Renal cortex interstitium (tissue), 15 donors: ENCODE measurements around the gene TMEM132D. TPM values are rescaled to one million over a fixed set of nuclear protein-coding genes. Genes with fewer than 3 reads are reported as not detected.
A peak's percentile ranks its signal among the peaks of the same experiment; 100 is the strongest.
"Not testable (repeated sequence)": the region's sequence is repeated elsewhere in the genome, so short reads cannot be mapped to it uniquely, and the experiment has no call there.

Experiments
- DNase-seq, 11 donors: peaks; one replicate each; pipeline ENCODE4 v3.0.0-alpha.2; 2013; ENCODE audit warnings: low read depth in 9 of 11, low spot score in 4 of 11; ENCODE audit errors: extremely low read depth in 1 of 11
- long read RNA-seq, 16 experiments: transcript quantifications; one replicate each; lab custom pipeline, GENCODE V29; 2026
- polyA plus RNA-seq, 3 donors: library from polyadenylated mRNA; unstranded; fragments of 120-200 nt; gene quantifications; one replicate each; pipeline ENCODE4 v1.2.1, GENCODE V29; 2013; ENCODE audit not compliant: insufficient read length in 3 of 3

Gene TMEM132D
- 1 to 10 TPM; 1.7 to 2.1 (median 1.8) TPM for polyA plus RNA-seq
- long read RNA-seq, donor 1: 0 reads
- long read RNA-seq, donor 2: 0 reads
- long read RNA-seq, donor 3: 0 reads
- long read RNA-seq, donor 4: 0 reads
- long read RNA-seq, donor 5: 0 reads
- long read RNA-seq, donor 6: 0 reads
- long read RNA-seq, donor 7: 0 reads
- long read RNA-seq, donor 8: 0 reads
- long read RNA-seq, donor 9: 0 reads
- long read RNA-seq, donor 10: 0 reads
- long read RNA-seq, donor 11: 0 reads
- long read RNA-seq, donor 12: 0 reads
- long read RNA-seq, donor 13: 0 reads
- long read RNA-seq, donor 14: 0 reads
- long read RNA-seq, donor 15: 0 reads
- long read RNA-seq, donor 16: 0 reads

- DNase-seq: peak in 3 of 11 donors; percentile 4 to 23 (median 18)
Observed at GRCh38 chr12:129903956-129904829, at the start of gene TMEM132D. Gene TMEM132D (minus strand): TSS chr12:129904025.

GRCh38 chr12:129949651-129950050 lies 45.8 kb upstream of the TMEM132D start:
- DNase-seq: no peak

- DNase-seq: peak in 7 of 11 donors; percentile 10 to 48 (median 30)
Observed at GRCh38 chr12:129941618-129942017, 37.8 kb upstream of the TMEM132D start.

GRCh38 chr12:129938089-129938488 lies 34.3 kb upstream of the TMEM132D start:
- DNase-seq: no peak

GRCh38 chr12:129937426-129937825 lies 33.6 kb upstream of the TMEM132D start:
- no peak for DNase-seq

GRCh38 chr12:129928643-129929042 lies 24.8 kb upstream of the TMEM132D start:
- no peak for DNase-seq

- no peak for DNase-seq
Observed at GRCh38 chr12:129927316-129927900, 23.6 kb upstream of the TMEM132D start.

GRCh38 chr12:129911428-129912049 lies 7.7 kb upstream of the TMEM132D start:
- peak in 8 of 11 donors; percentile 32 to 51 (median 42) for DNase-seq

- DNase-seq: no peak
Observed at GRCh38 chr12:129909051-129910020, 5.5 kb upstream of the TMEM132D start.

- peak in 3 of 11 donors; percentile 3 to 15 (median 6) for DNase-seq
Observed at GRCh38 chr12:129903092-129903945, 506 bp downstream of the TMEM132D start.

GRCh38 chr12:129902371-129903091 lies 1.3 kb downstream of the TMEM132D start:
- peak in 1 of 11 donors; percentile 4 for DNase-seq

- DNase-seq: no peak
Observed at GRCh38 chr12:129901254-129901653, 2.6 kb downstream of the TMEM132D start.

- DNase-seq: no peak
Observed at GRCh38 chr12:129900306-129900705, 3.5 kb downstream of the TMEM132D start.

GRCh38 chr12:129899045-129899444 lies 4.8 kb downstream of the TMEM132D start:
- DNase-seq: not testable (repeated sequence)

- DNase-seq: no peak
Observed at GRCh38 chr12:129893691-129894090, 10.1 kb downstream of the TMEM132D start.

- no peak for DNase-seq
Observed at GRCh38 chr12:129887101-129887500, 16.7 kb downstream of the TMEM132D start.

GRCh38 chr12:129886541-129886940 lies 17.3 kb downstream of the TMEM132D start:
- no peak for DNase-seq
